Astrocyte (in vitro differentiated cells and primary cell): ENCODE data around the gene AMZ1.

Source experiments
- EZH2 ChIP-seq: IDR thresholded peaks from 2 replicates; pipeline ENCODE4 v1.6.1; 2012; ENCODE audit warnings: mild to moderate bottlenecking, low read length, inconsistent platforms; ENCODE audit not compliant: insufficient read depth
- TF ChIP-seq, protein P1 (sequence below): IDR thresholded peaks from 2 replicates; pipeline ENCODE4 v1.5.1; 2011; ENCODE audit warnings: low read depth, mild to moderate bottlenecking, inconsistent platforms, low read length, moderate library complexity; ENCODE audit not compliant: insufficient read depth

DNA sequence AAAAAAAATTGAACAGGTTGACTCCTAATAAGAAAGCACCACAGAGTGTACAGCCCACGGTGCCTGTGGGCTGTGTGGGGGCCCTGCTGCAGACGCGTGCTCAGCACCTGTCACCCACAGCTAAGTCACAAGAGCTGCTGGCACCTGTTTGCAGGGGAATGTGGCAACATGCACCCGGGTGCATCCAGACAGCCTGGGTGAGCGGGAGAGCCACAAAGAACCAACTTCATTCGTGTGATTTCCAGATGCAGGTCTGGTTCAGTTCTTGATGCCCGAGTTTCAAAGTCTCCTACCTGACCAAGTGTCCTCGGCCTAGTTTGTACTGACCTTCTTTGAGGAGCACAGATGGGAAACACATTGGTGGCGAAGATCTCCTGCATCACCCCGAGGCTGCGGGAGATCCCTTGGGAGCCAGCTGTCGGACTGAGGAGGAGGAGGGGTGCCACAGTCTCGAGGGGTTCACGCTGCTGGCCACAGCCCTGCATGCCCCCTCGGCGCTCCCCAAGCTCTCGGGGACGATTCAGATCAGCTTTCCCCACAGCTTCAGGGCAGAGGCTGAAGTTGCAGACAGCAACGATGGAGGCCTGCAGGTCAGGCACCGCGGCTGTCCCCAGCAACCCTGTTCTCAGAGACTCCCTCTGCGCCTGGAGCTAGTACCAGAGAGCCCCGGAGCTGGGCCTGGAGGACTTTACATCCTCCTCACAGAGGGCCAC, 35.3 kb downstream of the AMZ1 start:
- TF ChIP-seq, protein P1, sequence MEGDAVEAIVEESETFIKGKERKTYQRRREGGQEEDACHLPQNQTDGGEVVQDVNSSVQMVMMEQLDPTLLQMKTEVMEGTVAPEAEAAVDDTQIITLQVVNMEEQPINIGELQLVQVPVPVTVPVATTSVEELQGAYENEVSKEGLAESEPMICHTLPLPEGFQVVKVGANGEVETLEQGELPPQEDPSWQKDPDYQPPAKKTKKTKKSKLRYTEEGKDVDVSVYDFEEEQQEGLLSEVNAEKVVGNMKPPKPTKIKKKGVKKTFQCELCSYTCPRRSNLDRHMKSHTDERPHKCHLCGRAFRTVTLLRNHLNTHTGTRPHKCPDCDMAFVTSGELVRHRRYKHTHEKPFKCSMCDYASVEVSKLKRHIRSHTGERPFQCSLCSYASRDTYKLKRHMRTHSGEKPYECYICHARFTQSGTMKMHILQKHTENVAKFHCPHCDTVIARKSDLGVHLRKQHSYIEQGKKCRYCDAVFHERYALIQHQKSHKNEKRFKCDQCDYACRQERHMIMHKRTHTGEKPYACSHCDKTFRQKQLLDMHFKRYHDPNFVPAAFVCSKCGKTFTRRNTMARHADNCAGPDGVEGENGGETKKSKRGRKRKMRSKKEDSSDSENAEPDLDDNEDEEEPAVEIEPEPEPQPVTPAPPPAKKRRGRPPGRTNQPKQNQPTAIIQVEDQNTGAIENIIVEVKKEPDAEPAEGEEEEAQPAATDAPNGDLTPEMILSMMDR: no peak
- TF ChIP-seq EZH2: no peak
